Suprapubic skin (tissue), 3 donors: Measurements from ENCODE around the gene ALDH3B2.

ENCODE experiments used
- EP300 ChIP-seq: sonication (generic); formaldehyde crosslinking; IDR thresholded peaks from one replicate; pipeline ENCODE4 v1.6.1; 2017; ENCODE audit warnings: antibody characterized with exemption
- POLR2A ChIP-seq, 2 donors: fragments of 450-650 bp; IDR thresholded peaks; one replicate each; pipeline ENCODE4 v1.6.1; 2017; ENCODE audit warnings: antibody characterized with exemption in 2 of 2, mild to moderate bottlenecking in 2 of 2, moderate library complexity in 2 of 2
- TF ChIP-seq, protein P1 (sequence below), 2 donors: fragments of 200-600 bp in 1 of 2; fragments of 450-650 bp in 1 of 2; sonication (generic) in 1 of 2; IDR thresholded peaks; one replicate each; pipeline ENCODE4 v1.5.1; 2016 to 2019; ENCODE audit warnings: antibody characterized with exemption in 2 of 2, mild to moderate bottlenecking in 1 of 2, moderate library complexity in 1 of 2

DNA sequence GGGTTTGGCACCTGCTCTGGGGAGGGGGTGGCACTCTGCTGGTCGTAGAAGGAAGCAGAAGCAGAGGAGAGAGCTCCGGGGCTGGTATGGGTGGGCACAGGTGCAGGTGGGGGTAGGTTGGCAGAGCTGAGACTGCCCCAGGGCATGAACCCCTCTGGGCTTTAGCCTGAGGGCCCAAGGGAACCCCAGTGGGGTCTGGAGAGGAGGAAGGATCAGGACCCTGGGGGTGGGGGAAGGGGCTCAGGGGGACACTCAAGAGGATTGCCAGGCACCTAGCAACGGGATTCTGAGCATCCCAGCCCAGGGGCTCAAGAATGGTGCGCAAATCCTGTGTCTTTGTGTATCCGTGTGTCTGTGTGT is 6.3 kb downstream of the ALDH3B2 start:
- TF ChIP-seq, protein P1, sequence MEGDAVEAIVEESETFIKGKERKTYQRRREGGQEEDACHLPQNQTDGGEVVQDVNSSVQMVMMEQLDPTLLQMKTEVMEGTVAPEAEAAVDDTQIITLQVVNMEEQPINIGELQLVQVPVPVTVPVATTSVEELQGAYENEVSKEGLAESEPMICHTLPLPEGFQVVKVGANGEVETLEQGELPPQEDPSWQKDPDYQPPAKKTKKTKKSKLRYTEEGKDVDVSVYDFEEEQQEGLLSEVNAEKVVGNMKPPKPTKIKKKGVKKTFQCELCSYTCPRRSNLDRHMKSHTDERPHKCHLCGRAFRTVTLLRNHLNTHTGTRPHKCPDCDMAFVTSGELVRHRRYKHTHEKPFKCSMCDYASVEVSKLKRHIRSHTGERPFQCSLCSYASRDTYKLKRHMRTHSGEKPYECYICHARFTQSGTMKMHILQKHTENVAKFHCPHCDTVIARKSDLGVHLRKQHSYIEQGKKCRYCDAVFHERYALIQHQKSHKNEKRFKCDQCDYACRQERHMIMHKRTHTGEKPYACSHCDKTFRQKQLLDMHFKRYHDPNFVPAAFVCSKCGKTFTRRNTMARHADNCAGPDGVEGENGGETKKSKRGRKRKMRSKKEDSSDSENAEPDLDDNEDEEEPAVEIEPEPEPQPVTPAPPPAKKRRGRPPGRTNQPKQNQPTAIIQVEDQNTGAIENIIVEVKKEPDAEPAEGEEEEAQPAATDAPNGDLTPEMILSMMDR (IDR thresholded peaks at IDR 0.05) = no peak
- TF ChIP-seq EP300 (no peak), POLR2A (IDR thresholded peaks at IDR 0.05) (no peak)
